GM23248 (cell line): ENCODE results near the gene ANKRD7. TPM values are rescaled to one million over a fixed set of nuclear protein-coding genes. Genes with fewer than 3 reads are reported as not detected.
A peak's percentile ranks its signal among the peaks of the same experiment; 100 is the strongest.

Experiments used
- DNase-seq: peaks from one replicate; pipeline ENCODE4 v3.0.0-alpha.2; 2015
- H2AFZ ChIP-seq: fragments of 200-600 bp; sonication (generic); 2 replicates; pipeline ENCODE4 v1.6.1; 2016; ENCODE audit warnings: antibody characterized with exemption
- H3F3A ChIP-seq: fragments of 200-600 bp; sonication (generic); 2 replicates; pipeline ENCODE4 v1.6.1; 2016; ENCODE audit warnings: mild to moderate bottlenecking, antibody characterized with exemption, mixed run types; ENCODE audit not compliant: insufficient read depth
- H3K27ac ChIP-seq: fragments of 200-600 bp; sonication (generic); 2 replicates; pipeline ENCODE4 v1.5.1; 2016; ENCODE audit warnings: mild to moderate bottlenecking
- H3K27me3 ChIP-seq: fragments of 200-600 bp; sonication (generic); replicated peaks from 2 replicates; pipeline ENCODE4 v1.6.1; 2016; ENCODE audit warnings: mild to moderate bottlenecking; ENCODE audit not compliant: insufficient read depth
- H3K36me3 ChIP-seq: fragments of 200-600 bp; sonication (generic); 2 replicates; pipeline ENCODE4 v1.6.1; 2016; ENCODE audit warnings: low read depth, mild to moderate bottlenecking
- H3K4me1 ChIP-seq: fragments of 200-600 bp; sonication (generic); 2 replicates; pipeline ENCODE4 v1.6.1; 2016; ENCODE audit warnings: mild to moderate bottlenecking; ENCODE audit not compliant: insufficient read depth
- H3K4me2 ChIP-seq: fragments of 200-600 bp; sonication (generic); one replicate; pipeline ENCODE4 v1.6.1; 2016; ENCODE audit warnings: mild to moderate bottlenecking; ENCODE audit not compliant: unreplicated experiment
- H3K4me3 ChIP-seq: fragments of 200-600 bp; sonication (generic); 2 replicates; pipeline ENCODE4 v1.5.1; 2016; ENCODE audit warnings: mild to moderate bottlenecking
- H3K79me2 ChIP-seq: fragments of 200-600 bp; sonication (generic); 2 replicates; pipeline ENCODE4 v1.6.1; 2016; ENCODE audit warnings: mild to moderate bottlenecking; ENCODE audit not compliant: insufficient read depth
- H3K9ac ChIP-seq: fragments of 200-600 bp; sonication (generic); 2 replicates; pipeline ENCODE4 v1.6.1; 2016; ENCODE audit warnings: mild to moderate bottlenecking
- H3K9me2 ChIP-seq: fragments of 200-600 bp; sonication (generic); 2 replicates; pipeline ENCODE4 v1.6.1; 2016; ENCODE audit warnings: mixed run types, mild to moderate bottlenecking, moderate library complexity; ENCODE audit not compliant: insufficient read depth
- H3K9me3 ChIP-seq: fragments of 200-600 bp; sonication (generic); one replicate; pipeline ENCODE4 v1.6.1; 2017; ENCODE audit warnings: low read depth
- H4K20me1 ChIP-seq: fragments of 200-600 bp; sonication (generic); 2 replicates; pipeline ENCODE4 v1.6.0; 2016; ENCODE audit not compliant: insufficient read depth
- EZH2 ChIP-seq: fragments of 200-600 bp; sonication (generic); IDR thresholded peaks from 2 replicates; pipeline ENCODE4 v1.6.1; 2018; ENCODE audit warnings: antibody characterized with exemption, mild to moderate bottlenecking; ENCODE audit not compliant: insufficient read depth, poor library complexity, severe bottlenecking
- EZH2phosphoT487 ChIP-seq: fragments of 200-600 bp; sonication (generic); IDR thresholded peaks from 2 replicates; pipeline ENCODE4 v1.6.1; 2018; ENCODE audit warnings: antibody characterized with exemption, moderate library complexity, mild to moderate bottlenecking, low read depth; ENCODE audit not compliant: insufficient read depth
- WGBS, 2 experiments: methylation state at CpG; one replicate each; pipeline ENCODE4 v1.1.6; 2015 to 2017; ENCODE audit warnings: low lambda C conversion rate in 2 of 2, low coverage in 1 of 2; ENCODE audit errors: missing lambda C conversion rate in 2 of 2; 5-methylcytosine and 5-hydroxymethylcytosine counted together
- in situ Hi-C: fragments of 300-500 bp; cut with MboI; formaldehyde crosslinking; loops from 2 replicates; pipeline ENCODE4 v1.15.0; 2020
- polyA plus RNA-seq: library from polyadenylated mRNA; unstranded; fragments of >200 nt; fragmentation: Nextera tagmentation; extraction: Ambion mirVana; gene quantifications from 2 replicates; pipeline ENCODE4 v1.2.1, GENCODE V29; 2016
- total RNA-seq: library from RNA; depleted of rRNA; stranded (reverse); fragments of >200 nt; shearing (Covaris generic); gene quantifications from 2 replicates; pipeline ENCODE4 v1.2.3, GENCODE V29; 2014

Gene ANKRD7
- total and polyA plus RNA-seq, 2 experiments from 2014 or later = 1.6 TPM; not detected in 1

GRCh38 chr7:118183428-118183785 is 41.1 kb upstream of the ANKRD7 start:
- peak overlapping the region; percentile 84 for H3K27ac ChIP-seq
- peaks cover 10% of the 10 kb centered on the region; the same call in 1 of the 2 replicates for H3F3A ChIP-seq
- peaks cover 30% of the 10 kb centered on the region for H3K4me1 ChIP-seq
- in situ Hi-C loops = no loop called here
- H3K79me2 ChIP-seq = peaks cover 53% of the 10 kb centered on the region
- H2AFZ ChIP-seq = peak overlapping the region; percentile 90
- 0 to 2% methylated on average over 15 of the region's 15 CpGs for WGBS, 2 experiments
- TF ChIP-seq EZH2phosphoT487 (no peak), EZH2 (no peak)
- no peaks in the 10 kb centered on the region for H3K9me3 ChIP-seq
- H3K27me3 ChIP-seq = no peaks in the 10 kb centered on the region
- H4K20me1 ChIP-seq = no peaks in the 10 kb centered on the region
- peak; percentile 44 for DNase-seq
- H3K36me3 ChIP-seq = peaks cover 12% of the 10 kb centered on the region
- no peaks in the 10 kb centered on the region for H3K9me2 ChIP-seq
- peak overlapping the region; percentile 84 for H3K4me2 ChIP-seq
- peak overlapping the region; percentile 95 for H3K9ac ChIP-seq
- H3K4me3 ChIP-seq = peak overlapping the region; percentile 93

- H3K4me1 ChIP-seq = peaks cover 30% of the 10 kb centered on the region
- peaks cover 18% of the 10 kb centered on the region for H3K36me3 ChIP-seq
- no peaks in the 10 kb centered on the region for H3K27me3 ChIP-seq
- TF ChIP-seq EZH2phosphoT487 (no peak), EZH2 (no peak)
- peak within 1 kb of the TSS; percentile 90 for H2AFZ ChIP-seq
- H3K9me2 ChIP-seq = no peaks in the 10 kb centered on the region
- peaks cover 59% of the 10 kb centered on the region for H3K79me2 ChIP-seq
- H3K4me2 ChIP-seq = peak within 1 kb of the TSS; percentile 94
- H4K20me1 ChIP-seq = no peaks in the 10 kb centered on the region
- peak within 1 kb of the TSS; percentile 93 for H3K4me3 ChIP-seq
- H3K27ac ChIP-seq = peak within 1 kb of the TSS; percentile 84
- no peaks in the 10 kb centered on the region for H3K9me3 ChIP-seq
- peak; percentile 99 for DNase-seq
- in situ Hi-C loops = no loop called here
- H3K9ac ChIP-seq = peak within 1 kb of the TSS; percentile 95
- H3F3A ChIP-seq = peaks cover 10% of the 10 kb centered on the region; the same call in 1 of the 2 replicates
- WGBS, 2 experiments = 1% methylated on average over 51 to 61 of the region's 62 CpGs
Observed at GRCh38 chr7:118183786-118184564, 40.5 kb upstream of the ANKRD7 start, which contains the start of gene LSM8. TSS of gene LSM8 (plus strand) at chr7:118184164. CDS start at chr7:118184224, 60 bp downstream.

GRCh38 chr7:118184565-118184940 is 40.0 kb upstream of the ANKRD7 start:
- DNase-seq = peak; percentile 29
- WGBS, 2 experiments = 0 to 1% methylated on average over 10 of the region's 10 CpGs
- in situ Hi-C loops = no loop called here

GRCh38 chr7:118185163-118185860 is 39.2 kb upstream of the ANKRD7 start:
- no peaks in the 10 kb centered on the region for H4K20me1 ChIP-seq
- H3K9ac ChIP-seq = peak overlapping the region; percentile 95
- in situ Hi-C loops = no loop called here
- TF ChIP-seq EZH2 (no peak), EZH2phosphoT487 (no peak)
- H3K27me3 ChIP-seq = no peaks in the 10 kb centered on the region
- H3K9me3 ChIP-seq = no peaks in the 10 kb centered on the region
- whole genome bisulfite sequencing, 2 experiments = 19 to 23% methylated on average over 6 of the region's 6 CpGs
- peak; percentile 58 for DNase-seq
- peak overlapping the region; percentile 94 for H3K4me2 ChIP-seq
- peaks cover 29% of the 10 kb centered on the region for H3K36me3 ChIP-seq
- peak overlapping the region; percentile 84 for H3K27ac ChIP-seq
- no peaks in the 10 kb centered on the region for H3K9me2 ChIP-seq
- peaks cover 67% of the 10 kb centered on the region for H3K79me2 ChIP-seq
- H3F3A ChIP-seq = peaks cover 10% of the 10 kb centered on the region; the same call in 1 of the 2 replicates
- H3K4me3 ChIP-seq = peak overlapping the region; percentile 93
- peaks cover 30% of the 10 kb centered on the region for H3K4me1 ChIP-seq
- H2AFZ ChIP-seq = peak overlapping the region; percentile 90; the same call in 1 of the 2 replicates

More at GRCh38 chr7:118184565-118184940, 40.0 kb upstream of the ANKRD7 start:
- peak overlapping the region; percentile 95 for H3K9ac ChIP-seq
- peak overlapping the region; percentile 93 for H3K4me3 ChIP-seq
- no peak for TF ChIP-seq EZH2phosphoT487
- no peak for TF ChIP-seq EZH2
- peaks cover 23% of the 10 kb centered on the region for H3K36me3 ChIP-seq
- H3K27me3 ChIP-seq = no peaks in the 10 kb centered on the region
- no peaks in the 10 kb centered on the region for H3K9me2 ChIP-seq
- H3K4me2 ChIP-seq = peak overlapping the region; percentile 94
- no peaks in the 10 kb centered on the region for H4K20me1 ChIP-seq
- H3K4me1 ChIP-seq = peaks cover 30% of the 10 kb centered on the region
- peak overlapping the region; percentile 90 for H2AFZ ChIP-seq
- H3K27ac ChIP-seq = peak overlapping the region; percentile 84
- peaks cover 65% of the 10 kb centered on the region for H3K79me2 ChIP-seq
- H3K9me3 ChIP-seq = no peaks in the 10 kb centered on the region
- peaks cover 10% of the 10 kb centered on the region; the same call in 1 of the 2 replicates for H3F3A ChIP-seq
